Measurements from ENCODE around the gene EXOC5.

EXOC5 gene

DNA sequence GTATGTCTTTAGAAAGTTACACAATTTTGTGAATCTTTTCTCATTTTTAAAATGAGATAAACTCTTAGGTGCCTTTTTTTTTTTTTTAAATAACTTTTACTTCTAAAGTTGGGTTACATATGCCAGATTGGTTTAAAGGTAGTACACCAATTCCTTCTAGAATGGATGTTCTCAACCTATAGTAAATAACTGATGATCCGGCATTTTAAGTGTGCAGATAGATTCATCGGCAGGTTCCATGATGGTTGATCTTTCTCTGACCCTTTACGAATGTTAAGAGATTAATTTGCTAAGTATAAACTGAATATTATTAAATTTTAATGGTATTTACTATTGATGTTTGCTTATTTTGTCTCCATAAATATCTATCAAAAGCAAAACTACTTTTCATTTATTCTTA is 8.4 kb upstream of the EXOC5 start:
- H4K20me1 ChIP-seq (ENCODE audit: insufficient read depth, low read length), result no peaks in the 10 kb centered on the region
- no peak overlapping the region for H3K4me2 ChIP-seq (ENCODE audit: low read length)
- peaks cover 11% of the 10 kb centered on the region for H3K79me2 ChIP-seq (ENCODE audit: low read length)
- H3K4me1 ChIP-seq (ENCODE audit: low read length), result 0 out of 2 replicates have a peak, but pooled peaks cover 5% of the 10 kb centered on the region
- no peak overlapping the region for H3K4me3 ChIP-seq (ENCODE audit: low read length)
- TF ChIP-seq, protein P1, sequence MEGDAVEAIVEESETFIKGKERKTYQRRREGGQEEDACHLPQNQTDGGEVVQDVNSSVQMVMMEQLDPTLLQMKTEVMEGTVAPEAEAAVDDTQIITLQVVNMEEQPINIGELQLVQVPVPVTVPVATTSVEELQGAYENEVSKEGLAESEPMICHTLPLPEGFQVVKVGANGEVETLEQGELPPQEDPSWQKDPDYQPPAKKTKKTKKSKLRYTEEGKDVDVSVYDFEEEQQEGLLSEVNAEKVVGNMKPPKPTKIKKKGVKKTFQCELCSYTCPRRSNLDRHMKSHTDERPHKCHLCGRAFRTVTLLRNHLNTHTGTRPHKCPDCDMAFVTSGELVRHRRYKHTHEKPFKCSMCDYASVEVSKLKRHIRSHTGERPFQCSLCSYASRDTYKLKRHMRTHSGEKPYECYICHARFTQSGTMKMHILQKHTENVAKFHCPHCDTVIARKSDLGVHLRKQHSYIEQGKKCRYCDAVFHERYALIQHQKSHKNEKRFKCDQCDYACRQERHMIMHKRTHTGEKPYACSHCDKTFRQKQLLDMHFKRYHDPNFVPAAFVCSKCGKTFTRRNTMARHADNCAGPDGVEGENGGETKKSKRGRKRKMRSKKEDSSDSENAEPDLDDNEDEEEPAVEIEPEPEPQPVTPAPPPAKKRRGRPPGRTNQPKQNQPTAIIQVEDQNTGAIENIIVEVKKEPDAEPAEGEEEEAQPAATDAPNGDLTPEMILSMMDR (IDR thresholded peaks at IDR 0.05; ENCODE audit: low read depth, low read length), result no peak
- TF ChIP-seq EZH2phosphoT487 (IDR thresholded peaks at IDR 0.05; ENCODE audit: low read depth), result no peak
- H3K36me3 ChIP-seq (replicated peaks; ENCODE audit: low read depth, low read length), result peaks cover 11% of the 10 kb centered on the region
- no peak overlapping the region for H3K9ac ChIP-seq (ENCODE audit: low read length)
- no peaks in the 10 kb centered on the region for H3K27me3 ChIP-seq (ENCODE audit: low read depth, low read length)
- H3K27ac ChIP-seq (ENCODE audit: low read length), result no peak overlapping the region
- no peaks in the 10 kb centered on the region for H3K9me3 ChIP-seq (ENCODE audit: insufficient read depth, low read length)
- H2AFZ ChIP-seq (ENCODE audit: low read depth, low read length), result no peak overlapping the region

DNA sequence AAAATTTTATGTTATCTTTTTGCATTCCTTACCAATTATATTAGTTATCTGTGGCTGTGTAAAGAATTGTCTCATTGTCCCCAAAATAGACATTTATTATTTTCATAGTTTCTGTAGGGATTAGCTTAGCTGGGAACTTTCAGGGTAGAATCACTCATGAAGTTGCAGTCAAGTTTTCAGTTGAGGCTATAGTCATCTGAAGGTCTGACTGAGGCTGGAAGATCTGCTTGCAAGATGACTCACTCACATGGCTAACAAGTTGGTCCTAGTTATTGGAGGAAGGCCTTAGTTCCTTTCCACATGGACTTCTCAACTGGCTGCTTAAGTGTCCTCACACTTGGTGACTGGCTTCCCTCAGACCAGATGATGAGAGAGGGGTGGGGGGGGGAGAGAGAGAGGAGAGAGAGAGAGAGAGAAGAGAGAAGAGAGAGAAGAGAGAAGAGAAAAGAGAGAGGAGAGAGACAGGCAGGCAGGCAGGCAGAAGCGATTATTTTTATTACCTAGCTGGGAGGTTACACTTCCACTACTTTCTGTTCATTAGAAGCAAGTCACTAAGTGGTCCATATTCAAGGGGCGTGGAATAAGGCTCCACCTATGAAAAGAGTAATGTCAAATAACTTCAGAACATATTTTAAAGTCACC is 6.4 kb upstream of the EXOC5 start:
- H2AFZ ChIP-seq (ENCODE audit: low read depth, low read length), result no peak overlapping the region
- H3K27ac ChIP-seq (ENCODE audit: low read length), result no peak overlapping the region
- H3K79me2 ChIP-seq (ENCODE audit: low read length), result peaks cover 30% of the 10 kb centered on the region
- H3K4me2 ChIP-seq (ENCODE audit: low read length), result no peak overlapping the region
- no peaks in the 10 kb centered on the region for H3K27me3 ChIP-seq (ENCODE audit: low read depth, low read length)
- no peak for TF ChIP-seq EZH2phosphoT487 (IDR thresholded peaks at IDR 0.05; ENCODE audit: low read depth)
- TF ChIP-seq, protein P1 (IDR thresholded peaks at IDR 0.05; ENCODE audit: low read depth, low read length), result no peak
- peaks cover 10% of the 10 kb centered on the region for H3K4me1 ChIP-seq (ENCODE audit: low read length)
- peaks cover 16% of the 10 kb centered on the region for H3K36me3 ChIP-seq (replicated peaks; ENCODE audit: low read depth, low read length)
- no peak overlapping the region for H3K4me3 ChIP-seq (ENCODE audit: low read length)
- H3K9me3 ChIP-seq (ENCODE audit: insufficient read depth, low read length), result no peaks in the 10 kb centered on the region
- H3K9ac ChIP-seq (ENCODE audit: low read length), result no peak overlapping the region
- H4K20me1 ChIP-seq (ENCODE audit: insufficient read depth, low read length), result 0 out of 2 replicates have a peak, but pooled peaks cover 3% of the 10 kb centered on the region

DNA sequence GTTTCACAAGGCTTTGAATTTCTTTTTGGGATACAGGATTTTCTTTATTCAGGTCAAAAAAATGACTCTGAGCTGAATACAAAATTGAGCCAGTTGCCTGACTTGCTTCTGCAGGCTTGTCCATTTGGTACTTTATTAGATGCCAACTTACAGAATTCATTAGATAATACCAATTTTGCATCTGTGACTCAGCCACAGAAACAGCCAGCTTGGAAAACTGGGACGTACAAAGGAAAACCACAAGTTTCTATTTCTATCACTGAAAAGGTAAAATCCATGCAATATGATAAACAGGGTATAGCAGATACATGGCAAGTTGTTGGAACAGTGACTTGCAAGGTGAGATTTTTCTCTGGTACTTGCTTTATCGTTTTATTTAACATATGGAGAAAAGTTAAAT is 5.8 kb upstream of the EXOC5 start:
- Histone ChIP-seq H4K20me1 (ENCODE audit: insufficient read depth, low read length) (0 out of 2 replicates have a peak, but pooled peaks cover 3% of the 10 kb centered on the region), H3K79me2 (ENCODE audit: low read length) (peaks cover 36% of the 10 kb centered on the region), H3K9ac (ENCODE audit: low read length) (no peak overlapping the region), H2AFZ (ENCODE audit: low read depth, low read length) (no peak overlapping the region), H3K27ac (ENCODE audit: low read length) (no peak overlapping the region), H3K9me3 (ENCODE audit: insufficient read depth, low read length) (no peaks in the 10 kb centered on the region), H3K27me3 (ENCODE audit: low read depth, low read length) (no peaks in the 10 kb centered on the region), H3K36me3 (replicated peaks; ENCODE audit: low read depth, low read length) (peaks cover 16% of the 10 kb centered on the region), H3K4me3 (ENCODE audit: low read length) (no peak overlapping the region), H3K4me2 (ENCODE audit: low read length) (no peak overlapping the region), H3K4me1 (ENCODE audit: low read length) (peaks cover 12% of the 10 kb centered on the region)
- TF ChIP-seq, protein P1 (IDR thresholded peaks at IDR 0.05; ENCODE audit: low read depth, low read length), result no peak
- TF ChIP-seq EZH2phosphoT487 (IDR thresholded peaks at IDR 0.05; ENCODE audit: low read depth), result no peak

DNA sequence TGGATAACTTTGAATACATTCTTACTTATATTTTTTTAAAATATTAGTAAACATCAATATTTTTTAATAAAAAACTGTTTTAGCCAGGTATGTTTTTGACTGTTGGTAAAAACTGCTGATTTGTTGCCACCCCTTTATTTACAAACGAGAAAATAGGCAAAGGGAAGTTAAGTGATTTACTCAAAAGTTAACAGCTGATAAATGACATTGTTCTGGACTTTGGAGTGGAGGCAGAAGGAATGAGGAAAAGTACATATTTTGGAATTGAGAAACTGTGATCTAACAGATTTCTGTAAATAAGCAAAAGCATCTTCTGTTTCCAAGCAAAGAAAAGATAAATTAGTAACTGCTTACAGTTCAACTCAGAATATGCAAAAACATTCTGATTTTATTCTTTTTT is 4.5 kb upstream of the EXOC5 start:
- no peak overlapping the region for H3K4me2 ChIP-seq (ENCODE audit: low read length)
- H3K9ac ChIP-seq (ENCODE audit: low read length), result no peak overlapping the region
- no peak overlapping the region for H3K27ac ChIP-seq (ENCODE audit: low read length)
- H3K9me3 ChIP-seq (ENCODE audit: insufficient read depth, low read length), result no peaks in the 10 kb centered on the region
- 0 out of 2 replicates have a peak, but pooled peaks cover 3% of the 10 kb centered on the region for H4K20me1 ChIP-seq (ENCODE audit: insufficient read depth, low read length)
- H3K4me3 ChIP-seq (ENCODE audit: low read length), result no peak overlapping the region
- no peaks in the 10 kb centered on the region for H3K27me3 ChIP-seq (ENCODE audit: low read depth, low read length)
- no peak overlapping the region for H2AFZ ChIP-seq (ENCODE audit: low read depth, low read length)
- H3K79me2 ChIP-seq (ENCODE audit: low read length), result peaks cover 46% of the 10 kb centered on the region
- no peak for TF ChIP-seq EZH2phosphoT487 (IDR thresholded peaks at IDR 0.05; ENCODE audit: low read depth)
- TF ChIP-seq, protein P1 (IDR thresholded peaks at IDR 0.05; ENCODE audit: low read depth, low read length), result no peak
- peaks cover 16% of the 10 kb centered on the region for H3K36me3 ChIP-seq (replicated peaks; ENCODE audit: low read depth, low read length)
- H3K4me1 ChIP-seq (ENCODE audit: low read length), result peaks cover 9% of the 10 kb centered on the region

Data from OCI-LY3 (cell line).